ENCODE measurements around the gene TMC6.
"Not testable (repeated sequence)": the region's sequence is repeated elsewhere in the genome, so short reads cannot be mapped to it uniquely, and the experiment has no call there.

Gene TMC6

GRCh38 chr17:78154903-78155811 is 26.6 kb upstream of the TMC6 start:
- no peak for DNase-seq (ENCODE audit: low read depth)

- DNase-seq (ENCODE audit: low read depth): no peak
Measured at GRCh38 chr17:78151514-78152008, 23.0 kb upstream of the TMC6 start.

- DNase-seq (ENCODE audit: low read depth): no peak
Measured at GRCh38 chr17:78148286-78149016, 19.9 kb upstream of the TMC6 start.

GRCh38 chr17:78147315-78147998 is 18.9 kb upstream of the TMC6 start:
- no peak for DNase-seq (ENCODE audit: low read depth)

- no peak for DNase-seq (ENCODE audit: low read depth)
Measured at GRCh38 chr17:78146881-78147280, 18.3 kb upstream of the TMC6 start.

- no peak for DNase-seq (ENCODE audit: low read depth)
Measured at GRCh38 chr17:78146471-78146869, 17.9 kb upstream of the TMC6 start.

GRCh38 chr17:78144736-78145641 is 16.4 kb upstream of the TMC6 start:
- peak; percentile 67 for DNase-seq (ENCODE audit: low read depth)

GRCh38 chr17:78144147-78144719 is 15.7 kb upstream of the TMC6 start:
- DNase-seq (ENCODE audit: low read depth): peak; percentile 93

- no peak for DNase-seq (ENCODE audit: low read depth)
Measured at GRCh38 chr17:78143214-78144146, 14.9 kb upstream of the TMC6 start.

- DNase-seq (ENCODE audit: low read depth): peak; percentile 17
Measured at GRCh38 chr17:78142119-78142861, 13.7 kb upstream of the TMC6 start.

- DNase-seq (ENCODE audit: low read depth): no peak
Measured at GRCh38 chr17:78141437-78142118, 13.0 kb upstream of the TMC6 start.

- DNase-seq (ENCODE audit: low read depth): peak; percentile 75
Measured at GRCh38 chr17:78140169-78141051, 11.9 kb upstream of the TMC6 start.

GRCh38 chr17:78139861-78140168 is 11.3 kb upstream of the TMC6 start:
- DNase-seq (ENCODE audit: low read depth): not testable (repeated sequence)

- no peak for DNase-seq (ENCODE audit: low read depth)
Measured at GRCh38 chr17:78138204-78139060, 9.9 kb upstream of the TMC6 start.

- DNase-seq (ENCODE audit: low read depth): no peak
Measured at GRCh38 chr17:78137392-78138203, 9.0 kb upstream of the TMC6 start.

Measured in fibroblast of the conjunctiva (primary cell).